Lung (tissue), 12 donors: ENCODE measurements around the gene STUB1. TPM values are rescaled to one million over a fixed set of nuclear protein-coding genes. Genes with fewer than 3 reads are reported as not detected.

Source experiments
- ATAC-seq: fragments of 200-7000 bp; cut with Tn5 transposase; one replicate; pipeline ENCODE4 v1.9.1; 2020; ENCODE audit warnings: moderate number of reproducible peaks; ENCODE audit not compliant: insufficient read depth, low FRiP score
- DNase-seq, 3 donors: peaks; one replicate each; pipeline ENCODE4 v3.0.0-alpha.2; 2013 to 2017
- H3K27ac ChIP-seq, 2 donors: one replicate each; pipeline ENCODE4 v1.5.1; 2013; ENCODE audit warnings: mild to moderate bottlenecking in 2 of 2, moderate library complexity in 2 of 2, control low read depth in 1 of 2, inconsistent platforms in 1 of 2, low read depth in 1 of 2, low read length in 1 of 2
- H3K27me3 ChIP-seq, 3 donors: one replicate each; pipeline ENCODE4 v1.5.1; 2013; ENCODE audit warnings: low read length in 2 of 3; ENCODE audit not compliant: control insufficient read depth in 3 of 3, insufficient read depth in 3 of 3
- H3K36me3 ChIP-seq, 4 donors: one replicate each; pipeline ENCODE4 v1.5.1; 2013; ENCODE audit warnings: low read length in 4 of 4, mild to moderate bottlenecking in 1 of 4, moderate library complexity in 1 of 4; ENCODE audit not compliant: control insufficient read depth in 4 of 4, insufficient read depth in 4 of 4
- H3K4me1 ChIP-seq, 5 donors: one replicate each; pipeline ENCODE4 v1.5.1; 2013; ENCODE audit warnings: low read length in 5 of 5, mild to moderate bottlenecking in 2 of 5, moderate library complexity in 1 of 5; ENCODE audit not compliant: control insufficient read depth in 5 of 5, insufficient read depth in 5 of 5
- H3K4me3 ChIP-seq: one replicate; pipeline ENCODE4 v1.5.1; 2013; ENCODE audit warnings: mild to moderate bottlenecking, control low read depth, moderate library complexity
- H3K9ac ChIP-seq, 2 donors: one replicate each; pipeline ENCODE4 v1.5.1; 2013; ENCODE audit warnings: low read length in 2 of 2, control low read depth in 1 of 2; ENCODE audit not compliant: insufficient read depth in 1 of 2
- H3K9me3 ChIP-seq, 4 donors: one replicate each; pipeline ENCODE4 v1.5.1; 2013; ENCODE audit warnings: low read length in 3 of 4, mild to moderate bottlenecking in 1 of 4, moderate library complexity in 1 of 4; ENCODE audit not compliant: control insufficient read depth in 4 of 4, insufficient read depth in 3 of 4
- WGBS, 2 donors: extraction: QIAGEN DNeasy Blood & Tissue Kit; methylation state at CpG; one replicate each; pipeline ENCODE4 v1.1.7; 2013; 5-methylcytosine and 5-hydroxymethylcytosine counted together
- polyA plus RNA-seq, 2 donors: library from polyadenylated mRNA; stranded (reverse); fragments of 200-250 nt; gene quantifications; one replicate each; pipeline ENCODE4 v1.2.1, GENCODE V29; 2013
- total RNA-seq, 2 donors: library from RNA; depleted of rRNA in 1 of 2; stranded (reverse); fragments of >200 nt in 1 of 2; gene quantifications; one replicate each; pipeline ENCODE4 v1.2.1, GENCODE V29; 2014 to 2021
- TF ChIP-seq, protein P1 (sequence below): IDR thresholded peaks from 2 replicates; pipeline ENCODE4 v1.5.1; 2012; ENCODE audit warnings: mild to moderate bottlenecking; ENCODE audit errors: control extremely low read depth, extremely low read depth
- donor health status: control.
- donor health status: control.
- donor health status: Bipolar disorder and iron deficiency.
- donor health status: healthy.
- donor health status: DM: yes; HTN: yes; CAD: no.

The STUB1 gene
- total and polyA plus RNA-seq, 4 donors = 58.8 to 131 (median 122) TPM

- H3K27ac ChIP-seq = no peak within 1 kb of the TSS
- TF ChIP-seq, protein P1, sequence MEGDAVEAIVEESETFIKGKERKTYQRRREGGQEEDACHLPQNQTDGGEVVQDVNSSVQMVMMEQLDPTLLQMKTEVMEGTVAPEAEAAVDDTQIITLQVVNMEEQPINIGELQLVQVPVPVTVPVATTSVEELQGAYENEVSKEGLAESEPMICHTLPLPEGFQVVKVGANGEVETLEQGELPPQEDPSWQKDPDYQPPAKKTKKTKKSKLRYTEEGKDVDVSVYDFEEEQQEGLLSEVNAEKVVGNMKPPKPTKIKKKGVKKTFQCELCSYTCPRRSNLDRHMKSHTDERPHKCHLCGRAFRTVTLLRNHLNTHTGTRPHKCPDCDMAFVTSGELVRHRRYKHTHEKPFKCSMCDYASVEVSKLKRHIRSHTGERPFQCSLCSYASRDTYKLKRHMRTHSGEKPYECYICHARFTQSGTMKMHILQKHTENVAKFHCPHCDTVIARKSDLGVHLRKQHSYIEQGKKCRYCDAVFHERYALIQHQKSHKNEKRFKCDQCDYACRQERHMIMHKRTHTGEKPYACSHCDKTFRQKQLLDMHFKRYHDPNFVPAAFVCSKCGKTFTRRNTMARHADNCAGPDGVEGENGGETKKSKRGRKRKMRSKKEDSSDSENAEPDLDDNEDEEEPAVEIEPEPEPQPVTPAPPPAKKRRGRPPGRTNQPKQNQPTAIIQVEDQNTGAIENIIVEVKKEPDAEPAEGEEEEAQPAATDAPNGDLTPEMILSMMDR = no peak
- H3K4me3 ChIP-seq = no peak within 1 kb of the TSS
- DNase-seq = peak in 1 of 3 donors; percentile 49
- peaks cover 2 to 37% (median 17%) of the 10 kb centered on the region in 4 donors for H3K36me3 ChIP-seq
- no peak for ATAC-seq
- WGBS, 2 donors = 5 to 6% methylated on average over 66 to 73 of the region's 73 CpGs
- peaks cover 0 to 17% (median 11%) of the 10 kb centered on the region in 5 donors for H3K4me1 ChIP-seq
- H3K27me3 ChIP-seq = no peaks in the 10 kb centered on the region
- no peak within 1 kb of the TSS for H3K9ac ChIP-seq
- H3K9me3 ChIP-seq = peaks cover 0 to 4% (median 0%) of the 10 kb centered on the region in 4 donors
Observed at GRCh38 chr16:674968-675883, 5.0 kb upstream of the STUB1 start, which contains the start of gene RHBDL1. TSS of gene RHBDL1 (plus strand) at chr16:675671. CDS start at chr16:675791, 120 bp downstream.

DNA sequence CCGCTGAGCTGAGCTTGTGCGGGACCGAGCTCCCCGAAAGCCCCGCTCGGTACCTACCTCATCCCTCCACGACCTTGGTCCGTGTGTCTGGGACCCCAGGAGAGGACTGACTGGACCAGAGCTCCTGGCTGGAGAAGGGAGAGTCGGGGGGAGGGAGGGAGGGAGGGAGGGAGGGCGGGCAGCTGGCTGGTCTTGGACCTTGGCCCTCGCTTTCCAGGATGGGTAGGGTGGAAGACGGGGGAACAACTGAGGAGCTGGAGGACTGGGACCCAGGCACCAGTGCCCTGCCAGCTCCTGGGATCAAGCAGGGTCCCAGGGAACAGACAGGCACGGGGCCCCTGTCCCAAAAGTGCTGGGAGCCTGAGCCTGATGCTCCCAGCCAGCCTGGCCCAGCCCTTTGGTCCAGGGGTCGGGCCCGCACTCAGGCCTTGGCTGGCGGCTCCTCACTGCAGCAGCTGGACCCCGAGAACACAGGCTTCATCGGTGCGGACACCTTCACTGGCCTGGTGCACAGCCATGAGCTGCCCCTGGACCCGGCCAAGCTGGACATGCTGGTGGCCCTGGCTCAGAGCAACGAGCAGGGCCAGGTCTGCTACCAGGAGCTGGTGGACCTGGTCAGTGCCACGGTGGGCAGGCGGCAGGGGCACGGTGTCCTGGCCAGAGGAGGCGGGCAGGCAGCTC, 4.2 kb upstream of the STUB1 start:
- ATAC-seq (no peak), DNase-seq (no peak)
- TF ChIP-seq, protein P1 = no peak
- WGBS, 2 donors = 51 to 56% methylated on average over 19 to 25 of the region's 25 CpGs
- H3K27ac ChIP-seq = no peak overlapping the region
- peaks cover 0 to 4% (median 0%) of the 10 kb centered on the region in 4 donors for H3K9me3 ChIP-seq
- H3K9ac ChIP-seq = no peak overlapping the region
- H3K4me3 ChIP-seq = no peak overlapping the region
- H3K36me3 ChIP-seq = peaks cover 2 to 29% (median 13%) of the 10 kb centered on the region in 4 donors
- H3K27me3 ChIP-seq = no peaks in the 10 kb centered on the region
- peaks cover 0 to 18% (median 11%) of the 10 kb centered on the region in 5 donors for H3K4me1 ChIP-seq

- H3K27ac ChIP-seq = no peak overlapping the region
- no peak for ATAC-seq
- DNase-seq = no peak
- H3K4me1 ChIP-seq = peaks cover 2 to 23% (median 13%) of the 10 kb centered on the region in 5 donors
- peaks cover 1 to 24% (median 12%) of the 10 kb centered on the region in 4 donors for H3K36me3 ChIP-seq
- no peak overlapping the region for H3K9ac ChIP-seq
- peaks cover 0 to 4% (median 0%) of the 10 kb centered on the region in 4 donors for H3K9me3 ChIP-seq
- TF ChIP-seq, protein P1 = no peak
- H3K4me3 ChIP-seq = no peak overlapping the region
- 82 to 87% methylated on average over 20 to 21 of the region's 21 CpGs for whole genome bisulfite sequencing, 2 donors
- H3K27me3 ChIP-seq = no peaks in the 10 kb centered on the region
Observed at GRCh38 chr16:676565-676902, 3.7 kb upstream of the STUB1 start.
